Mucosa of descending colon (tissue), 3 donors: Measurements from ENCODE around the gene MLC1. TPM values are rescaled to one million over a fixed set of nuclear protein-coding genes. Genes with fewer than 3 reads are reported as not detected.

Experiments used
- ATAC-seq: fragments of 200-7000 bp; cut with Tn5 transposase; one replicate; pipeline ENCODE4 v1.9.1; 2020; ENCODE audit warnings: mild to moderate bottlenecking, moderate library complexity
- DNase-seq, 3 donors: peaks; one replicate each; pipeline ENCODE4 v3.0.0-alpha.2; 2020
- H3K36me3 ChIP-seq: fragments of 200-600 bp; one replicate; pipeline ENCODE4 v1.8.0; 2021; ENCODE audit warnings: low read depth, mild to moderate bottlenecking
- H3K4me1 ChIP-seq: fragments of 200-600 bp; one replicate; pipeline ENCODE4 v1.8.0; 2021; ENCODE audit warnings: low read depth, mild to moderate bottlenecking
- H3K4me3 ChIP-seq: fragments of 200-600 bp; one replicate; pipeline ENCODE4 v1.8.0; 2021; ENCODE audit warnings: mild to moderate bottlenecking
- H3K9me3 ChIP-seq: fragments of 200-600 bp; one replicate; pipeline ENCODE4 v1.8.0; 2021; ENCODE audit warnings: mild to moderate bottlenecking
- CTCF ChIP-seq: fragments of 200-600 bp; IDR thresholded peaks from one replicate; pipeline ENCODE4 v1.8.0; 2022; ENCODE audit warnings: antibody characterized with exemption, mild to moderate bottlenecking
- intact Hi-C, 2 donors: fragments of 100-400 bp; cut with DNase I in 1 of 2; cut with micrococcal nuclease in 1 of 2; formaldehyde crosslinking; loops; one replicate each; pipeline versions ENCODE4 v1.11.0 to v1.11.1; 2022; cut with DNase I, micrococcal nuclease
- total RNA-seq, 3 donors: library from RNA; stranded (reverse); fragmentation: NEBNext Ultra II Directional in 2 of 3; extraction: Animal tissue kit (Norgen Biotek cat#: 25700) in 2 of 3; gene quantifications; one replicate each; pipeline versions ENCODE4 v1.2.1 to v1.2.4, GENCODE V29; 2021 to 2023
- donor health status: DM: no; HTN: no; CAD: no; lungs with moderate emphysema.
- donor health status: DM: no; HTN: no; CAD: no.
- donor health status: DM: no; HTN: yes; CAD: no.

Gene MLC1
- total RNA-seq, 3 donors from 2014 or later, result 0.16 TPM; not detected in 2

GRCh38 chr22:50101870-50102565 lies 16.8 kb upstream of the MLC1 start:
- no peaks in the 10 kb centered on the region for H3K36me3 ChIP-seq
- no peak overlapping the region for H3K4me3 ChIP-seq
- intact Hi-C loops, result no loop called here
- no peaks in the 10 kb centered on the region for H3K4me1 ChIP-seq
- no peak for DNase-seq
- ATAC-seq, result no peak
- TF ChIP-seq CTCF, result no peak
- H3K9me3 ChIP-seq, result no peaks in the 10 kb centered on the region

- intact Hi-C loops, result no loop called here
- no peak for ATAC-seq
- DNase-seq, result no peak
- H3K9me3 ChIP-seq, result no peaks in the 10 kb centered on the region
- TF ChIP-seq CTCF, result no peak
- no peaks in the 10 kb centered on the region for H3K36me3 ChIP-seq
- H3K4me1 ChIP-seq, result no peaks in the 10 kb centered on the region
- H3K4me3 ChIP-seq, result no peak overlapping the region
Measured at GRCh38 chr22:50098052-50098451, 12.8 kb upstream of the MLC1 start.

GRCh38 chr22:50092342-50092741 lies 7.1 kb upstream of the MLC1 start:
- DNase-seq, result no peak
- no peak overlapping the region for H3K4me3 ChIP-seq
- H3K4me1 ChIP-seq, result no peaks in the 10 kb centered on the region
- no peak for ATAC-seq
- H3K36me3 ChIP-seq, result no peaks in the 10 kb centered on the region
- H3K9me3 ChIP-seq, result no peaks in the 10 kb centered on the region
- TF ChIP-seq CTCF, result no peak
- intact Hi-C loops, result no loop called here

- no peaks in the 10 kb centered on the region for H3K4me1 ChIP-seq
- intact Hi-C loops, result no loop called here
- no peaks in the 10 kb centered on the region for H3K36me3 ChIP-seq
- H3K9me3 ChIP-seq, result no peaks in the 10 kb centered on the region
- no peak for DNase-seq
- no peak for TF ChIP-seq CTCF
- H3K4me3 ChIP-seq, result no peak overlapping the region
- ATAC-seq, result no peak
Measured at GRCh38 chr22:50091092-50091768, 6.0 kb upstream of the MLC1 start.

- ATAC-seq (no peak), DNase-seq (peak in 1 of 3 donors; percentile 34)
- Histone ChIP-seq H3K4me1 (no peaks in the 10 kb centered on the region), H3K36me3 (no peaks in the 10 kb centered on the region), H3K4me3 (no peak overlapping the region), H3K9me3 (no peaks in the 10 kb centered on the region)
- intact Hi-C loops, result no loop called here
- no peak for TF ChIP-seq CTCF
Measured at GRCh38 chr22:50090412-50090714, 5.1 kb upstream of the MLC1 start.
